HG03175 (cell line): Measurements from ENCODE around the gene CAPN5.
"Not testable (repeated sequence)": the region's sequence is repeated elsewhere in the genome, so short reads cannot be mapped to it uniquely, and the experiment has no call there.

Experiments used
- ATAC-seq: cut with Tn5 transposase; IDR thresholded peaks from one replicate; pipeline ENCODE4 v1.9.1; 2021; ENCODE audit warnings: mild to moderate bottlenecking, moderate library complexity; ENCODE audit not compliant: unreplicated experiment

CAPN5 gene

GRCh38 chr11:77095551-77096490, 29.1 kb downstream of the CAPN5 start:
- no peak for ATAC-seq

- no peak for ATAC-seq
These were observed 29.8 kb downstream of the CAPN5 start for GRCh38 chr11:77096591-77097019.

DNA sequence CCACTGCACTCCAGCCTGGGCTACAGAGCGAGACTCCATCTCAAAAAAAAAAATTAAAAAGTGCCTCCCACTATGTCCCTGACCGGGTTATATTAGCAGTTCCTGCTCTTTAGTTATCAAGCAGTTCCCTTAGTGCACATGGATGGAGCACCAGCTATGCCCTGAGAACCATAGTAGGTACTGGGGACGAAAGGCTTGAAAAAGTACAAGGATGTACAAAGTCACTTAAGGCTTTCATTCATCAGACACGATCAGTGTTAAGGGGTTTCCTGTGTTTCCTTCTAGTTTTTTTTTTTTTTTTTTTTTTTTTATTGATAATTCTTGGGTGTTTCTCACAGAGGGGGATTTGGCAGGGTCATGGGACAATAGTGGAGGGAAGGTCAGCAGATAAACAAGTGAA, 30.4 kb downstream of the CAPN5 start:
- not testable (repeated sequence) for ATAC-seq

GRCh38 chr11:77100166-77101042, 33.6 kb downstream of the CAPN5 start:
- ATAC-seq: no peak

DNA sequence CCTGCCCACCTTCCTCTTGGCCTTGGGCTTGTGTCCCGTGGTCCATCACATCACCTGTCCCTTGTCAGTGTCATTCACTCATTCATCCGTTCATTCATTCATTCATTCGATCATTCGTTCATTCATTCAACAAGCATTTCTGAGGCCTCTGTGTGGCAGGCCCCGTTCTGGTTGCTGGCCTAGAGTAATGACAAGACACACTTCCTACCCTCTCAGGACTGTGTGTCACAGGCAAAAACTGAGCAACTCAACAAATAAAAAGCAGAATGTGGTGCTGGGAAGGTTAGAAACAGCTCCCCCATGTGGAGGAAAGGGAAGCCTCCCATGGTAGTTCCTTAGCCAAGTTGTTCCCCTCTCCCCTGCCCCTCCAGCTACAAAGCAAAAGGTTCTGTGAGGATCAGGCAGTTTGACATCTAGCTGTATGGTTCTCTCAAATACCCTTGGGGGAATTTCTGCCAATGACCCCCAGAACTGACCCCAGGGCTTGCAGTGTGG, 34.3 kb downstream of the CAPN5 start:
- ATAC-seq: no peak

DNA sequence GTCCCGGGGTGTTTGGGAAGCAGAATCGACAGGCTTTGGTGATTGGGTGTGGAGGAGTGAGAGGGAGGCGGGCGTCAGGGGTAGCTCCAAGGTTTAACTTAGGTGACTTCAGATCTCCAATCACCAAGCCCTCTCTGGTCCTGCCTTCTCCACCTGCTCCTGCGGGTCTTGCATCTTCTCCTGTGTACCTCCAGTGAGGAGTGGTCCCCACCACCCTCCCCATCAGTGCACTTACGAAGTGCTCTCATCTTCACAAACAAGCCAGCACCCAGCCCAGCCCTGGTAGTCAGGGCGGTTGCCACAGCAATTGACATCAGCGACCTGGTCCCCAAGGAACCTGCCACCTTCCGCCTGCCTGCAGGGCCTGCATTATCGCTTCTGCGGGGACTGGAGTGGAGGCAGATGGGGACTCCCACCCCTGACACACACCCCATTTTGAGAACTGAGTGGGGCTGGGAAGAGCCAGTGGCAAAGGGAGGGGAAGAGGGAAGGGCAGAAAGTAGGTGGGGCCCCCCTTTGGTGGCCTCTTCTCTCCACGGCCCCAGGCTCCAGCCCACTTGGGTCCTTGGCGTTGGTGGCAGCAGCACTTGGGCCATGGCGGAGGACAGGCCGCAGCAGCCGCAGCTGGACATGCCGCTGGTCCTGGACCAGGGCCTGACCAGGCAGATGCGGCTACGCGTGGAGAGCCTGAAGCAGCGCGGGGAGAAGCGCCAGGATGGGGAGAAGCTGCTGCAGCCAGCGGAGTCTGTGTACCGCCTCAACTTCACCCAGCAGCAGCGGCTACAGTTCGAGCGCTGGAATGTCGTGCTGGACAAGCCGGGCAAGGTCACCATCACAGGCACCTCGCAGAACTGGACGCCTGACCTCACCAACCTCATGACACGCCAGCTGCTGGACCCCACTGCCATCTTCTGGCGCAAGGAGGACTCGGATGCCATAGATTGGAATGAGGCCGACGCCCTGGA, 35.8 kb downstream of the CAPN5 start, which contains the start of gene OMP:
TSS of gene OMP (plus strand) at position 595 of the 965 bp plus-strand sequence. CDS start at position 595, 0 bp downstream.
- ATAC-seq: no peak

DNA sequence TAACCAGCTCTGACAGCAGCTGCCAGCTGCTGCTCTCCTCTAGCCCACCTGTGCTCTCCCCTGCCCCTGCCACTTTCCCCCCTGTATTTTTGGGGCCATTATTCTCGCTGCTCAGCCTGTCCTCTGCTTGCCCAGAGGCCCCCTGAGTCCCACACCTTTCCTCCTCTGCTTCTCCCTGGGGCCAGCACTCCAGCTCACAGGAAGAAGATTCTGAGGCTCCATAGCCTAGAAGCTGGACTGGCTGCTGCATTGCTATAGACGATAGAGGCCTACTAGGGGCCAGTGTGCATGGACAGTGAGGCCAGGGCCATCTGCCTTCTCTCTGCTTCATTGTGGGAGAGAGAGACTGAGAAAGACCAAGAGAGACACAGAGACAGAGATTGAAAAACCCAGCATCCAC, 36.5 kb downstream of the CAPN5 start:
- no peak for ATAC-seq

DNA sequence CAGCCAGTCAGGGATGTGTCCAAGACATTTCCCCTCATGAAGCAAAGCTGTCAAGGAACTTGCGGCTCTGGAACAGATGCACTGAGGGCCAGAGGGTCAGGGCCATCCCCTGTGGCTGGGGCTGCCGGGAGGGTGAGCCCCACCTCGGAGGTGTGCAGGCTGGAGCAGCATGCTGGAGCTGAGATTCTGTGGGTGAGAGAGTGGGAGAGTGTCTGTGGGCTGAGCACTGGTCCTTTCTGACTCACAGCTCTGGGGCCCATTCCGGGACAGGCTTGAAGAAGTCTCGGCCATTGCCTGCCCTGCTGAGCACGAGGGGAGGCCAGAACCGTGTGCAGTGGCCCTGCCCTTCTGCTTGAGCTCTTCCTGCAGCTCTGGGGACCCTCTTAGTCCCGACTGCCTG, 38.0 kb downstream of the CAPN5 start:
- ATAC-seq: no peak

- no peak for ATAC-seq
These were observed 39.5 kb downstream of the CAPN5 start for GRCh38 chr11:77106321-77106720.

DNA sequence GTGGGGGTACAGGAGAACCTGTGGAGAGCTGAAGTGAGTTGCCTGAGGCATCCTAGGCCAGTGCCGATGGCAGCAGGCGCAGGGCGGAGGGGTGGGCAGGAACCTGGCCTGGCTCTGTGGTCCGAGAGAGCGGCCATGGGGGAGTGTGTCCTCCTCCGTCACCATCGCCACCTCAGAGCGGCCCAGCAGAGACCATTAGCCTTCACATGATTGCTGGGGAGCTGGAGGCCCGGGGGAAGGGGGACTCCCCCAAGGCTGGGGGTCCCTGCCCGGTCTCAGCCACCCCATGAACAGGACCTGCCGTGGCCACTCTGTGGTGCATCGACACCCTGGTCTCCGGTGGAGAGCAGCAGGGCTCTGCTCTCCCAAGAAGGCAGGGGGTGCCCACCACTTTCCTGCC, 40.0 kb downstream of the CAPN5 start:
- no peak for ATAC-seq

DNA sequence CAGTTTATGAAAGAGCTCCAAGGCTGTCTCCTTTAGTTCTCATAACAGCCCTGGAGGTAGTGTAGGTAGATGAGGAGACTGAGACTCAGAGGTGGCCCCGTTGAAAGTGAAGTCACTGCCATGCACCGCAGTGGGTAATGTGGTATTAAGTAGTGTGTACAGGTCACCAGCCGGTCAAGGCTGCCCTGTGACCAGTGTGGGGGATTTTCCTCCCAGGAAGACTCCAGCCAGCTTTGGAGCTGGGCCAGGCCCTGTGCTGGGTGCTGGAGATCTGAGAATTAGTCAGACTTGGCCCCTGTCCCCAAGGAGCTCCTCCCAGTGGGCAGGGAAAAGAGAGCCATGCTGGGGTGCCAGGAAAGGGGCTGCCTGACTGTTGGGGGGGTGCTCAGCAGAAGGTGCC, 41.2 kb downstream of the CAPN5 start:
- ATAC-seq: no peak

DNA sequence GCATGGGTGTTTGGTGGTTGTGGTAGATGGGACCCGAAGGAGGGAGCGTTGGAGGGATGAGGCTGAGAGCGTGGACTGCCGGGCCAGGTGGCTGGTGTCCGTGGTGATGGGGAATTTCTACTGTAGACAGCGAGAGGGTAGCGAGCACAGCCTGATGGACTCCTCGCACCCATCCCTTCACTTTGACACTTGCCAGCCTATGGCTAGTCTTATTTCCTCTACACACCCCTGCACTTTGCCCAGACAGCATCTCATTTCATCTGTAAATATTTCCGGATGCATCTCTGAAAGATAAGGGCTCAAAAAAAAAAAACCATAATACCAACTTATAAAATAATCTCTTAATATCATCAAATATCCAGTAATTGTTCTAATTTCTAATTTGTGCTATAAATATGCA, 41.7 kb downstream of the CAPN5 start:
- no peak for ATAC-seq

- ATAC-seq: no peak
These were observed 42.7 kb downstream of the CAPN5 start for GRCh38 chr11:77109236-77110019.

GRCh38 chr11:77110836-77111235, 44.1 kb downstream of the CAPN5 start:
- ATAC-seq: no peak

- ATAC-seq: no peak
These were observed 44.5 kb downstream of the CAPN5 start for GRCh38 chr11:77111277-77111676.

DNA sequence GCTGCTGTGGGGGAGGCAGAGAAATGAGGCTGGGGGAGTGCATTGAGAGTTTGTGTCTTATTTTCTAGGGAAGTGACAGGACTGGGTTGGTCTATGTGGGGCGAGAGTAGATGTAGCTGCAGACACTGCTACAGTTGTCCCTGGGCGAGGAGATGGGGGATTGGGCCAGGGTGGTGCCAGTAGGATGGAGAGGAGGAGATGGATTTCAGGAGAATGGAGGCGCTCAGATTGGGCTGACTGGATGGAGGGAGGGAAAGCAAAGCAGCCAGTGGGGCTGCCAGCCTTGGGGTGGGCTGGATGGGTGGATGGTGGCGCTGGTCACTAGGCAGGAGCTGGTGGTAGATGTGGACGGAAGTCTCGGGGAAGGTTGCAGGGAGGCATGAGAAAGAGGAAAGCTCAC, 45.2 kb downstream of the CAPN5 start:
- no peak for ATAC-seq

- no peak for ATAC-seq
These were observed 46.0 kb downstream of the CAPN5 start for GRCh38 chr11:77112641-77113381.

DNA sequence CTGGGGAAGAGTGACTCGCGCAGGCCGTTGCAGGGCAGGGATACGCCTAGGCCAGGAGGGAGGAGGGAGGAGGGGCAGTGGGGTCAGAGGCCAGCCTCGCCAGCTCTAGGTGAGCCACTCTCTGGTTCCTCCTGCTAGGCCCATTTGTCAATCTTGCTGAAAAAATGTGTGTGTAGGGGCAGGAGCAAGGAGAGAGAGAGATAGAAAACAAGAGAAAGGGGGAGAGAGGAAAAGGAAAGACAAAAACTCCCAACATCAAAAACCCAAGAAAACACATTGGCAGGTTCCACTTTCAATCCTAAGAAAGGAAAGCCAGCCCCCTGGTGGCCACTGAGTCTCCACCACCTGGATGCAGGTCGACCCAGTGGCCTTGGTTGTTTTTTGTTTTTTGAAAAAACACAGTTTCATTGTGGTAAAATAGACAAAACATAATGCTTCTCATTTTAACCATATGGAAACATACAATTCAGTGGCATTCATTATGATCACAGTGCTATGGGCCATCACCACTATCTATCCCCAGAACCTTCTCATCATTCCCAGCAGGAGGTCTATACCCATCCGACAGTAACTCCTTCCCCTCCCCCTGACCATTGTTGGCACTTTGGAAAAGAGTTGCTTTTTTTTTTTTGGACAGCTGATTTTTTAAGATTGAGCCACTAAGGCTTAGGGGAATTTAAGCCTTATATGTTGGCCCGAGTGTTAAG, 46.8 kb downstream of the CAPN5 start:
- ATAC-seq: no peak
